GM19395 (cell line): ENCODE results near the gene SUOX.
"Not testable (repeated sequence)": the region's sequence is repeated elsewhere in the genome, so short reads cannot be mapped to it uniquely, and the experiment has no call there.

ENCODE experiments used
- ATAC-seq: cut with Tn5 transposase; IDR thresholded peaks from one replicate; pipeline ENCODE4 v1.9.1; 2021; ENCODE audit warnings: mild to moderate bottlenecking, moderate library complexity; ENCODE audit not compliant: unreplicated experiment

The SUOX gene

DNA sequence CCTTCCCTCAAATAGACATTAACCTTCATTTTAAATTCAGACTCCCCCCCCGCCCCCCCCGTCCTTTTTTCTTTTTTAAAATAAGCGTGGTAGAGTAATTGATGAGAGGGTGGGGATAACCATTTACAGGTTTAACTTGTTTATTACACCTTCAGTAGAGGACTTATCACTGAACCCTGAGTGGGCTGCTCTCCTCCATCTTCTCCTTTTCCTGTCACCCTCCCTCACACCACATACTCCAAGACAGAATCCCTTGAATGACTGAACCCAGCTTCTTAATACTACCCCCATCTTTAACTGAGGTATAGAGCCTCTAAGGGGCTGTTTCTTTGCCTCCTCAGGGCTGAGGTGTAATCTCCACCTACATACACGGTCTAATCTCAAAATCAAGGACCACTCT, 20.1 kb downstream of the SUOX start:
- ATAC-seq = no peak

DNA sequence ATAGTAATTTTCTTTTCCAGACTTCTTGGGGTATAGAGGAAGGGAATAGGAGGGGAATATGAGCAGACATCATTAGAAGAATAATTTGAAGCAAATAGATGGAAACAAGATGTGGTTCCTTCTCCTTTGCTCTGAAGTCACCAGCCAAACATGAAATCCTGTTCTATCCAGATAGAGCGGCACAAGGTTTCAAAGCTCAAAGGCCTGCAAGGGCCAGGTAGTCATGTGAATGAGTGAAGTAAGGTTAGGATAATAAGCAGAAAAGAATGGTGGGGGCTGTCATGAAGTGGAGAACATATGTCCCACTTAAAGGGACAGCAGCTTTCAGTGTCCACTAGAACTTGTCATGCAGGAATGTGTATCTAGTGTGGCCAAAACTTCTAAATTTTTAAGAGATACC, 21.3 kb downstream of the SUOX start:
- no peak for ATAC-seq

DNA sequence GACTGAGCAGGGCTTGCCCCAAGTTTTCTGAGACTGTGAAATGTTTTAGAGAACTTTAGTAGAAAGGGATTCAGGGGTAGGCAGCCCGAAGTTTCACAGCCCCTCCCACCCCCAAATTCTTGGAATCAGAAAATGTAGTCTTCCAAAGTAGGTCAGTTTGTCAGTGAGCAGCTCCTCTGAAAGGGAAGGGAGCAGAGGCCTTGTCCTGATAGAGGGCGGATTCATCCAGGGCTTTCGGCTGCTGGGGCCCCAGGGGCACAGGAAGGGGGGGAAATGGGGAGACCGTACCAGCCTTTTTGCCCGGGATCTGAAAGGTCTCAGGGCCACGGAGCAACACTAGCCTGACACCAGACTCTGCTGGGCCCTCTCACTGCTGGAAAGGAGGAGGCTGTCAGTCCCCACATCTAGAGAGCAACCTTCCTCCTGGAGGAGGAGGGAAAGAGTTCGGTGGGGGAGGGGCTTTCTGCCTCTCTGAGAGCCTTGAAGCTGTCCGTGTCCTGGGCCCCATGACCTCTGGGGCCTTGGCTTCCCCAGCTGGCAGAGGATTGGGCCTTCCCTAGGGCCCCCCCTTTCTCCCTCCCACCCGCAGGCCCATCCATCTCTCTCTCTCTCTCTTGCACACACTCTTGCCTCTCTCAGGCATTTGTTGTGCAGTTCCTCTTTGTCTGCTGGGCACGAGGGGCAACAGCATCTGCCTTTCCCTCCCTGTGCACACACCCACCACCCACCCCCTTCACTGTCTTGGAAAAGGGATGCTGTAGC, 23.5 kb downstream of the SUOX start, which contains the start of gene IKZF4:
TSS of gene IKZF4 (plus strand) at position 621 of the 762 bp plus-strand sequence. CDS start 451 bp downstream, outside the sequence.
- no peak for ATAC-seq

DNA sequence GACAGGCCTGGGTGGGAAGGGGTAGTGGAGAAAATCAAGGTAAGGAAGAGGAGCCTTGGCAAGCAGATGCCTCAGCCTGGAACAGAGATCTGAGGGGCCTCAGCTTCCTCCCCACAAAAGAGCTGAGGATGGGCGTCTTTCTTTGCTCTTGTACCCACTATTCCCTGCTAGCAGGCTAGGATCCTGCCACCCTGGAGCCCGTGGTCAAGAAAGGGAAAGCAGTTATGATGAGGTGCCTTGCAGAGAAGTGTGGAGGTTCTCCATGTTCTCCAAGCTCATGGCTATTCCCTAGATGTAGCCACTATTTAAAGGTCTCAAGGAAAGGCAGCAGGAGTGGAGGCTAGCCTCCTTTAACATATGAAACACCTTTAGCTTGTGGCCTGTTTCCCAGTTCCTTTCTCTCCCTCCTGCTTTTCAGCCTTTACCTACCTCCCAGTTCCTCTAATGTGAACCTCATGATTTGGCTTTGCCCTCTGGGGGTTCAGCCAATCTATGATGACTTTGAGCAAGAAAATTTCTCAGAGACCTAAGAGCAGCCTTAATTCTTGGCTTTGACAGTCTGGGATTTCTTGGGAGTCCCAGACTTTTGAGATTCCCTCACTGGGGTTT, 24.9 kb downstream of the SUOX start:
- ATAC-seq = no peak

DNA sequence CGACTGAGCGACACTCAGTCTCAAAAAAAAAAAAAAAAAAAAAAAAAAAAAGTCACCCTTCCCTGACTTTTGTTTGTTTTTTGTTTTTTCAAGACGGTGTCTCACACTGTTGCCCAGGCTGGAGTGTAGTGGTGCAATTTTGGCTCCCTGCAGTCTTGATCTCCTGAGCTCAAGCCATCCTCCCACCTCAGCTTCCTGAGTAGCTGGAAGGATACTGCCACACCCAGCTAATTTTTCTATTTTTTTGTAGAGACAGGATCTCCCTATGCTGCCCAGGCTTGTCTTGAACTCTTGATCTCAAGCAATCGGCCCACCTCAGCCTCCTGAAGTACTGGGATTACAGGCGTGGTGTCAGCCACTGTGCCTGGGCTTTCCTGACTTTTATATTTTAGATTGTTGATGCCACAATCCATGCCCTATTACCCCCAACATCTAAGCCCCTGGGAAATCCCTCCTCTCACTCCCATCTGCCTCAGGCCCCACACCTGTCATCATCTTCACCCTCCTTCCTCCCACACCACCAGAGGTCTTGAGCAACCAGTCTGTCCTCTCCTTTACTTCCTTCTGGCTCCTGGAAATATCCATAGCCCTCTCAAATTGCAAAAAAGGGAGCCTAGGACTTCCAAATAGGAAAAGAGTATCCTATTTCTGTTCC, 31.6 kb downstream of the SUOX start:
- ATAC-seq = no peak

DNA sequence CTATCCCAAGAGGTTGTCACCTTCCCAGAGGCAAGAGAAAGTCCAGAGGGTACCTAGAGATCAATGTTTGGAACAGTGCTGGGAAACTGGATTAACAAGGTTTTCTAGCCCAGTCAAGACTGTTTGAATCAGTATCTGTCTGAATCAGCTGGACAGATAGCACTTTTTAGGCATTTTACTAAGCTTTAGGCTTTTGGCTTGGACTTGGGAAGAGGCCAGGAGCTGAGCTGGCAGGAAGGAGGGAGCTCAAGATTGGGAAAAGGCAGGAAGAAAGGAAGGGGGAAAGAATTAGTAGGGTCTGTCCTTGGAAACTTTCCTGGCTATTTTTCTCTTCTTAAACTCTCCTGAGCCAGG, 32.1 kb downstream of the SUOX start:
- ATAC-seq = no peak

DNA sequence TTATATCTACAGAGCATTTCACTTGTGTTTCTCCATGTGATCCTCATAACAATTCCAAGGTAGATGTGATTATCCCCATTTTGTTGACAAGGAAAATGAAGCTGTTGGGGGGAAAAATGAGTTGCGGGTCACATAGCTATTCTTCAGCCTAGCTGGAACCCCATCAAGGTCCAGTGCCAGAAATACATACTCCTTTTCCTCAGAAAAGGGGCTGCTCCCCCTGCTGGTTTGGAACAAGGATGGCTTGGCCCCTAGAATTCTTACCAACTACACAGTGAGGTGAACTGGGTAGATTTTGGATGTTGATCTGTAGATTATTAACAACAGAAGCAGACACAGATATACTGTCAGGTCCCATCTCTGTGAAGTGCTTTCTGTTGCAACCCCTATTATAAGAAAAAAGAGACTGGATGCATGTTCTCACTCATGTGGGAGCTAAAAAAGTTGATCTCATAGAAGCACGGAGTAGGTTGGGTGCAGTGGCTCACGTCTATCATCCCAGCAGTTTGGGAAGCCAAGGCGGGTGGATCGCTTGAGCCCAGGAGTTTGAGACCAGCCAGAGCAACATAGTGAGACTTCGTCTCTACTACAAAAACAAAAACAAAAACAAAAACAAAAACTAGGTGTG, 32.7 kb downstream of the SUOX start:
- ATAC-seq = no peak

DNA sequence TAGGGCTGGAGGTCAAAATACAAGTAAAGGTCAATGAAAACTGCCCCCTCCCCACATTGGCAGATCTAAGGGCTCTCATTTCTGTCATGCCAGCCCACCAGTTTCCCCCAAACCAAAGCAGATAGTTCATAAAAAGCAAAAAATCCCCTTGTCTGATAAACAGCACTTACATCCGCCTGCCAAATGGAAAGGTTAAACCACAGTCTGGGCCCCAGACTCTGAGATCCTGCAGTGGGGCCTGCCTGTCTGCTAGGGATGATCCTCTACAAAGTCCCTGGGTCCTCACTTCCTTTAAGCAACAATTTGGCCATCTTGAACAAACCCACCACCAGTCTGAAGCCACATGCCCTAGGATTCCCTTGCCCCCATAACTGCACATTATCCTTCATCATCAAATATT, 34.9 kb downstream of the SUOX start:
- no peak for ATAC-seq

DNA sequence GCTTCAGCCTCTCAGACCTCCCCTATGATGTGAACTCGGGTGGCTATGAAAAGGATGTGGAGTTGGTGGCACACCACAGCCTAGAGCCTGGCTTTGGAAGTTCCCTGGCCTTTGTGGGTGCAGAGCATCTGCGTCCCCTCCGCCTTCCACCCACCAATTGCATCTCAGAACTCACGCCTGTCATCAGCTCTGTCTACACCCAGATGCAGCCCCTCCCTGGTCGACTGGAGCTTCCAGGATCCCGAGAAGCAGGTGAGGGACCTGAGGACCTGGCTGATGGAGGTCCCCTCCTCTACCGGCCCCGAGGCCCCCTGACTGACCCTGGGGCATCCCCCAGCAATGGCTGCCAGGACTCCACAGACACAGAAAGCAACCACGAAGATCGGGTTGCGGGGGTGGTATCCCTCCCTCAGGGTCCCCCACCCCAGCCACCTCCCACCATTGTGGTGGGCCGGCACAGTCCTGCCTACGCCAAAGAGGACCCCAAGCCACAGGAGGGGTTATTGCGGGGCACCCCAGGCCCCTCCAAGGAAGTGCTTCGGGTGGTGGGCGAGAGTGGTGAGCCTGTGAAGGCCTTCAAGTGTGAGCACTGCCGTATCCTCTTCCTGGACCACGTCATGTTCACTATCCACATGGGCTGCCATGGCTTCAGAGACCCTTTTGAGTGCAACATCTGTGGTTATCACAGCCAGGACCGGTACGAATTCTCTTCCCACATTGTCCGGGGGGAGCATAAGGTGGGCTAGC, 37.7 kb downstream of the SUOX start:
- ATAC-seq = no peak

DNA sequence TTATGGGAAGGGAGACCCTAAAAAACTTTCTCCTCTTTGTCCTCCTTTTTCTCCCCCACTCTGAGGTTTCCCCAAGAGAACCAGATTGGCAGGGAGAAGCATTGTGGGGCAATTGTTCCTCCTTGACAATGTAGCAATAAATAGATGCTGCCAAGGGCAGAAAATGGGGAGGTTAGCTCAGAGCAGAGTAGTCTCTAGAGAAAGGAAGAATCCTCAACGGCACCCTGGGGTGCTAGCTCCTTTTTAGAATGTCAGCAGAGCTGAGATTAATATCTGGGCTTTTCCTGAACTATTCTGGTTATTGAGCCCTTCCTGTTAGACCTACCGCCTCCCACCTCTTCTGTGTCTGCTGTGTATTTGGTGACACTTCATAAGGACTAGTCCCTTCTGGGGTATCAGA, 40.1 kb downstream of the SUOX start:
- ATAC-seq = no peak

DNA sequence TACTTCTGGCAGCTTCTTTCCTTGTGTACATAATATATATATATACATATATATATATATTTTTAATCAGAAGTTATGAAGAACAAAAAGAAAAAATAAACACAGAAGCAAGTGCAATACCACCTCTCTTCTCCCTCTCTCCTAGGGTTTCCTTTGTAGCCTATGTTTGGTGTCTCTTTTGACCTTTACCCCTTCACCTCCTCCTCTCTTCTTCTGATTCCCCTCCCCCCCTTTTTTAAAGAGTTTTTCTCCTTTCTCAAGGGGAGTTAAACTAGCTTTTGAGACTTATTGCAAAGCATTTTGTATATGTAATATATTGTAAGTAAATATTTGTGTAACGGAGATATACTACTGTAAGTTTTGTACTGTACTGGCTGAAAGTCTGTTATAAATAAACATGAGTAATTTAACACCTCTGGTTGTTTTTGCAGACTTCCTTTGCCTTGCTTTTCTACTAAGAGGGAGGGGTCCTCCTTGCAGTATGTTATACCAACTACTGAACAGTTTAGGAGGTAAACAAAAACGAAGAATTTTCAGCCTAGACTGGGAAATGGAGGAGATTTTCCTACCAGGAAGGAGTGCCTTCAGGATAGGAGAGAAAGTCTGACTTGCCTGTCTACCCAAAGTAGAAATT, 41.1 kb downstream of the SUOX start:
- no peak for ATAC-seq

DNA sequence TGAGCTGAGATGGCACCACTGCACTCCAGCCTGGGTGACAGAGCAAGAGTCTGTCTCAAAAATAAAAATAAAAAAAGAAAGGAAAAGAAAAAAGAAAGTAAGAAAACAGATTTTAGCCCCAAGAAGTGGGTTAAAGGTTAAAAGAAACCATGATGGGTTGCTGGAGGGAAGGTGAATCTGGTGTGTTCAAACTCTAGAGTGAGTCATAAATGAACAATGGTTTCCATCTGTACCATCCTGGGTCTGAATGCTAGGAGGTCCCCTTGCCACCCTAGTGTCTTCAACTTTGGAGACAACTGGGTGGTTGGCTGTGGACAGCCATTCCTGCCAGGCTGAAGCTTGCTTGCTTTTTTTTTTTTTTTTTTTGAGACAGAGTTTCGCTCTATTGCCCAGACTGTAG, 43.1 kb downstream of the SUOX start:
- ATAC-seq = no peak

DNA sequence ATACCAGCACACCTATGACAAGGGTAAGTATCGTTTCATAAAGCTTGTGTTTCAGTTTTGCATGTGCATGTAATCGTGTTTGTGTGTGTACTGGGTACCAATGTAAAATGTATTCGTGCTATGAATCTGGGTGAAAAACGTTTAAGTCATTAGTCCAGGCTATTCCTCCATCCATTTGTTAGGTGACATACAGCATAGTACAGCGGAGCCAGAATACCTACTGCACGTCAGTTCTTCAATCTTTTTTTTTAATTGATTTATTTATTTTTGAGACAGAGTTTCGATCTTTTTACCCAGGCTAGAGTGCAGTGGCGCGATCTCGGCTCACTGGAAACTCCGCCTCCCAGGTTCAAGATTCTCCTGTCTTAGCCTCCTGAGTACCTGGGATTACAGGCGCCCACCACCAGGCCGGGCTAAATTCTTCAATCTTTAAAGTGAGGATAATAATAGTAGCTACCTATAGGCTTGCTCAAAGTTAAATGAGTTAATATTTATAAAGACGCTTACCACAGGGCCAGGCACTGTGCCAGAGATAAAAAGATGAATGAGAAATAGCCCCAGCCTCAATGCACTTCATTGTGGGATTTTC, 44.0 kb downstream of the SUOX start:
- ATAC-seq = no peak

DNA sequence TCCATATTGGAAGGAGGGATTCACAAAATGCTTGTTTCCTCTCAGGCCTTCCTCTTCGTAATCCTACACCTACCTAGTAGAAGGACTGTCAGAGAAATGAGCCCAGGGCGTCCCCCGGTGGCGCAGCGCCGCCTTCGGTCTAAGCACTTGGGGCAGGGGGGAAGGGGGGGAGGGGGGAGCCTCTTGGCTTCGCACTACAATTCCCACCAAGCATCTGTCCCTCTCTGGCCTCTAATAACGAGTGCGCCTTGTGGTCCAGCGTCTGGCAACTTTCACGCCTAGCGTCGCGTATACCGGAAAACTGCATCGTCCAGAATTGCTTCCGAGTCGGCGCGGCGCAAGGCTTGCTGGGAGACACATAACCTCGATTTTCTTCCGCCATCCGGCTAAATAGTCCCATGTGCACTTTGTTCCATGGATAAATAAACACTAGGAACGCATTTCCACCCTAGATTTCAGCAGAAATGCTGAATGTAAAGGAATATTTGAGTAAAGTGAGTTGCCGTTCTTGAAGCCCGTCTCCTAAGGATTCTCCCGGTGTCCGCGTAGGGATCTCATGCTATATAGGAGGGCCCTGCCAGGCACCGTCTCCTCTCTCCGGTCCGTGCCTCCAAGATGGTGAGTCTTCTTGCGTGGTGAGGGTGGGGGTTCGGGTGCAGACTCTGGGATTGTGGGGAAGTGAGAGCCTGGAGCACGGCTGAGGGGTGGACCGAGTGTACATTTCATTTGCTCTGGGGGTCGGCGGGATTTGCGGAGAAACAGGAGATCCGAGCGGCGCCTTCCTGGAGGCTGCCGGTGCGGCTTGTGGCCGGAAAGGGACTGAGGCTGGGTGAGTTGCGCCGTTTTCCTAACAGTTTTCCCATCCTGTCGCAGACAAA, 44.7 kb downstream of the SUOX start, which contains the start of gene RPS26:
TSS of gene RPS26 (plus strand) at position 367 of the 878 bp plus-strand sequence. CDS start at position 616, 249 bp downstream.
- ATAC-seq = peak; percentile 94

DNA sequence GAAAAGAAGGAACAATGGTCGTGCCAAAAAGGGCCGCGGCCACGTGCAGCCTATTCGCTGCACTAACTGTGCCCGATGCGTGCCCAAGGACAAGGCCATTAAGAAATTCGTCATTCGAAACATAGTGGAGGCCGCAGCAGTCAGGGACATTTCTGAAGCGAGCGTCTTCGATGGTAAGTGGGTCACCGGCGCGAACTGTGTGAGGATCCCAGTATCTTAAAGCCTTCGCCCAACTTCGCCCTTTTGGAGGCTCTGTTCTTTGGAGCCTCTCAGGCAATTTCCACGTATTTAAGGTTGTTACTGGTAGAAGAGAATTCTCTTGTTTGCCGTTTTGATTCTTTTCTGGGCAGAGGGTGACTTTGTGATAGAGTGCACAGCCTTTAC, 45.3 kb downstream of the SUOX start:
- ATAC-seq = not testable (repeated sequence)

DNA sequence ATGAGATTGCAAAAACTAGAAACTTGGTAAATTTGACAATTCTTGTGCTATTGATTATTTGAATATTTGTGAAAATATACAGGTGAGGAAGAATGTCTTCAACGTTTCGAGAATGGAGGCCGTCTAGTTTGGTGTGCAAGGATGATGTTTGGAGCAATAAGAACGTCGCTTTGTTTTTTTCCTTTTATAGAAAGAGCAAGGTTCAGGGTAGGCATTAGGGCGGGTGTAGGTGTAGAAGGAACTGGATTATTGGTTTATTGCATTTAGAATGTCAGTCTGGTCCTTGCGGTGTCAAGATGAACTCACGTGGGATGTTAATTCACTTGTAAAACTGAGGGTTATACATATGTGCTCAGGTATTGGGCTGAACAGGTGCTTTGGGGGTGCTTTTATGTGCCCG, 45.8 kb downstream of the SUOX start:
- no peak for ATAC-seq

DNA sequence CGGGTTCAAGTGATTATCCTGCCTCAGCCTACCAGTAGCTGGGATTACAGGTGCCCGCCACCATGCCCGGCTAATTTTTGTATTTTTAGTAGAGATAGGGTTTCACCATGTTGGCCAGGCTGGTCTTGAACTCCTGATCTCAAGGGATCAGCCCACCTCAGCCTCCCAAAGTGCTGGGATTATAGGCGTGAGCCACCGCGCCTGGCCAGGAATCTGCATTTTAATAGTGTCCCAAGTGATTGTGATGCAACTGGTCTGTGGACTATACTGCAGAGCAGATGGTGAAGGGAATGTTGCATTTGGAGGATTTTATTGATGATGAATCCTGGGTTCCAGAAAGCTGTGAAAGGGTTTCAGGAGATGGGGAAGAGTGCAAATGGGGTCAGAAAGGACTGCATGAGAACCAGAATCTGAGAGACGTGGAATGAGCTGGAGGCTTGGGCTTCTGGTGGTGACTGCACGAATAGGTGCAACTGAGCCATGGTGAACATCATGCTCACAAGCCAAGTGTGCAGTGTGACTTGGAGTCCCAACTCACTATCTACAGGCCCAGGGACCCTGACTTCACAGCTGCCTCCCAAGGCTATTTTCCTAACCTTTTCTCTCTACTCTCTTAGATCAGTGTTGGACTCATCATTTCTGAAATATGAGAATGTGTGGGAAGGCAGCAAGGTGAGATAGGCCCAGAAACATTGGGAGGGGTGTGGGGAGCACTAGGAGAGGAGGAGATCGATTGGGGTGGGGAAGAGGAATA, 49.1 kb downstream of the SUOX start:
- ATAC-seq = no peak

DNA sequence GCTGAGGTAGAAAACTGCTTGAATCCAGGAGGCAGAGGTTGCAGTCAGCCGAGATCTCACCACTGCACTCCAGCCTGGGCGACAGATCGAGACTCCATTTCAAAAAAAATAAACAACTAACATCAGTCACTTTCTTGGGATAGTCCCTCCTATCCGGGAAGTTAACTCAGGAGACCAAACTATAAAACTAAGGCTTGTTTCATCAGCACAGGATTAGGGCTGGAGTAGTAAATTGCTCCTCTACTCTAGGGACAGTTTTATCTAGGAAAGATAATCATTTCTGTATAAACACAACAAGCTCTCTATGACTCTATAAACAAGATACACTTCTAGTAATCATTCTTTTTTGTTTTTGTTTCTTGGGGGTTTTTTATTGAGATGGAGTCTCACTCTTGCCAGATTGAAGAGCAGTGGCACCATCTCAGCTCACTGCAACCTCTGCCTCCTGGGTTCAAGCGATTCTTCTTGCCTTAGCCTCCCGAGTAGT, 56.4 kb downstream of the SUOX start:
- ATAC-seq = no peak
